MM.1S (cell line): Measurements from ENCODE around the gene TMC4.

Source experiments
- EZH2phosphoT487 ChIP-seq: fragments of 300-600 bp; sonication (generic); IDR thresholded peaks from 2 replicates; pipeline ENCODE4 v1.6.1; 2018; ENCODE audit warnings: antibody characterized with exemption, low read length
- TF ChIP-seq, protein P1 (sequence below): fragments of 300-600 bp; sonication (generic); IDR thresholded peaks from 2 replicates; pipeline ENCODE4 v1.5.1; 2016; ENCODE audit warnings: antibody characterized with exemption, low read length, mixed read lengths

DNA sequence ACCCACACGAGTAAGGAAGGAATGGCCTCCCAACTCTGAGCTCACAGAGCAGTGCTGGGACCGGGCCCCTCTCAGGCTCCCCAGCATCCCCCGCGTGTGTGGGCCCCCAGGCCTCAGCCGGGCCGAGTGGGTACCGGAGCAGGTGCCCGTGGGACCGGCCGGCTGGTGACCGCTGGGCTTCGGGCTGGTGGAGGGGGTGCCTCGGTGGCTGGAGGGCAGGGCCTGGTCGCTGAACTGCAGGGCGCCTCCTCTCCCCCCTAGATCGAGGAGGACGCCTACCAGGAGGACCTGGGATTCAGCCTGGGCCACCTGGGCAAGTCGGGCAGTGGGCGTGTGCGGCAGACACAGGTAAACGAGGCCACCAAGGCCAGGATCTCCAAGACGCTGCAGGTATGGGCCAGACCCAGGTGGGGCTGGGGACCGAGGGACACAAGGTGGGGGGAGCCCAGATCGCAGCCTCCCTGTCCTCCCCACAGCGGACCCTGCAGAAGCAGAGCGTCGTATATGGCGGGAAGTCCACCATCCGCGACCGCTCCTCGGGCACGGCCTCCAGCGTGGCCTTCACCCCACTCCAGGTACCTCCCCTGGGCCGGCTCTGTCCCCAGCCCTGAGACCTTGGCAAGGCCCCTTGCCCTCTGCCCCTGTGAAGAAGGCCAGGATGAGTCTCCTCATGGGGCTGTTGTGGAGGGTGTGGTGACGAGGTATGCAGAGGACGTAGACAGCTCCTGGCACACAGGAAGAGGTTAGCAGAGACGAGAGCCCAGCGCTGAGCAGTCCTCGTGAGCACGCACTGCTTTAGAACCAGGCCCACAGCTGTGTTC lies 44.0 kb downstream of the TMC4 start:
- TF ChIP-seq, protein P1, sequence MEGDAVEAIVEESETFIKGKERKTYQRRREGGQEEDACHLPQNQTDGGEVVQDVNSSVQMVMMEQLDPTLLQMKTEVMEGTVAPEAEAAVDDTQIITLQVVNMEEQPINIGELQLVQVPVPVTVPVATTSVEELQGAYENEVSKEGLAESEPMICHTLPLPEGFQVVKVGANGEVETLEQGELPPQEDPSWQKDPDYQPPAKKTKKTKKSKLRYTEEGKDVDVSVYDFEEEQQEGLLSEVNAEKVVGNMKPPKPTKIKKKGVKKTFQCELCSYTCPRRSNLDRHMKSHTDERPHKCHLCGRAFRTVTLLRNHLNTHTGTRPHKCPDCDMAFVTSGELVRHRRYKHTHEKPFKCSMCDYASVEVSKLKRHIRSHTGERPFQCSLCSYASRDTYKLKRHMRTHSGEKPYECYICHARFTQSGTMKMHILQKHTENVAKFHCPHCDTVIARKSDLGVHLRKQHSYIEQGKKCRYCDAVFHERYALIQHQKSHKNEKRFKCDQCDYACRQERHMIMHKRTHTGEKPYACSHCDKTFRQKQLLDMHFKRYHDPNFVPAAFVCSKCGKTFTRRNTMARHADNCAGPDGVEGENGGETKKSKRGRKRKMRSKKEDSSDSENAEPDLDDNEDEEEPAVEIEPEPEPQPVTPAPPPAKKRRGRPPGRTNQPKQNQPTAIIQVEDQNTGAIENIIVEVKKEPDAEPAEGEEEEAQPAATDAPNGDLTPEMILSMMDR = no peak
- no peak for TF ChIP-seq EZH2phosphoT487
